AML-193 (cell line): ENCODE measurements around the gene TRIM41.
"Not testable (repeated sequence)": the region's sequence is repeated elsewhere in the genome, so short reads cannot be mapped to it uniquely, and the experiment has no call there.

Experiments
- DNase-seq, 2 experiments: peaks; one replicate each; lab custom pipeline; 2025; lab: John Stamatoyannopoulos, UW

TRIM41 gene

GRCh38 chr5:181255836-181256578 is 32.9 kb downstream of the TRIM41 start:
- DNase-seq = no peak

DNA sequence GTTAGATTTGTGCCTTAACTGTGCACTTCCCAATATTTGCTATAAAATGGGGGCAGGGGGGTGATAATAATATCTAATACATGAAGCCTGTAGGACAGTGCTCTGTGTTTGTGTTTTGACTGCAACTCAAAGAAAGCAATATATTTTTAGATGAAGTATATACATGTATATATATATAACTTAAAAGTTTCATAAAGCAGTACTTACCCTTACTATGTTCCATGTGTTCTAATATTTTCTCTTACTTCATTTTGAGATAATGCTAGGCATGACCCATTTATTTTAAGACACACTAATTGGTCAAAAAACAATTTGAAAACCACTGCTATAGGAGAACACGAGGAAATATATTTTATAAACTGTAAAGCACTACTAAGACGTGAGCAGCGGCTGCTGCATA is 35.5 kb downstream of the TRIM41 start:
- no peak for DNase-seq

DNA sequence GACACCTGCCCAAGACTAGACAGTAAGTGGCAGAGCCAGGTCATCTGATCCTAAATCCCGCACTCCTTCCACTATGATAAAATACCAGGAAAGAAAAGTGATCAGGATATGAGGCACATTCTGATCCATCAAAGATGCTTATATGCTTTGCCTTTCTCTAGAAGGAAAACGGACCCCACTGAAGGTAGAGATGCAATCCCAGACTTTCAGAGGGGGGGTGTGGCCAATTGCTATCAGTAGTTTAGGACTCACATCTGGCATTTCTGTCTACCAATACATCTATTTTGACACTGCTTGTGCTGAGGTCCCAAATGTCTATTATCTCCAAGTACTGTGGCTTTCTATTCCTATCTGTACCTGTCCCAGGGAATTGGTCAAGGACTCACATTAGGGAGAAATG is 36.2 kb downstream of the TRIM41 start:
- no peak for DNase-seq

DNA sequence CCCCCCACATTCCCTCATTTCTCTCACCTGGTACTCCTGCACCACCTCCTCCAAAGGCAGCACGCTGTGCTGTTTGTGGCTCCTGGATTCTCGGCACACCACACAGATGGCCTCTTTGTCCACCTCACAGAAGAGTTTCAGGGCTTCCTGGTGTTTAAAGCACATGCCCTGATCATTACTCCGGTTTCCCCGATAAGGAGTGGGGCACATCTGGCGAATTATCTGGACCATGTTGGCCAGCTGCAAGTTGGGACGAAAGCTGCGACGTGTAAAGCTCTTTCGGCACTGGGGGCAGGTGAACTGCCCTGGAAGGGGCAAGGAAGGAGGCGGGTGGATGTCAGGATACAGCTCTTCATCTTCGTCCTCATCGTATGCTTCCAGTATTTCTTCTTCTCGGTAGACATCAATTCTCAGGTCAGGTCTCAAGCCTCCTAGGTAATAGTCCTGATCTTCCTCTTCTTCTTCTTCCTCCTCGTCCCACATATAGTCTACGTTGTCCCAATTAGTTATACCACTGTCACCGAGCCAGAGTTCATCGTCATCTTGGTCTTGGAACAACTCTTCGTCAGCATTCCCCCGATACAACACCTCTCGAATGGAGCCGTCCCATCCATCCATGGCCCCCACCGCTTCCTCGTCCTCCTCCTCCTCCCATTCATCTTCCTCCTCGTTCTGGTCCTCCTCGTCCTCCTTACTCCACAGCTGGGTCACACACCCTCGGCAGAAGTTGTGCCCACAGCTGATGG is 37.1 kb downstream of the TRIM41 start:
- DNase-seq = no peak

- no peak for DNase-seq
These were observed 37.7 kb downstream of the TRIM41 start, which contains the start of gene TRIM52 for GRCh38 chr5:181260720-181261319. Gene TRIM52, minus strand, starts transcription at chr5:181261143. Its CDS starts 330 bp downstream, at chr5:181260813.

DNA sequence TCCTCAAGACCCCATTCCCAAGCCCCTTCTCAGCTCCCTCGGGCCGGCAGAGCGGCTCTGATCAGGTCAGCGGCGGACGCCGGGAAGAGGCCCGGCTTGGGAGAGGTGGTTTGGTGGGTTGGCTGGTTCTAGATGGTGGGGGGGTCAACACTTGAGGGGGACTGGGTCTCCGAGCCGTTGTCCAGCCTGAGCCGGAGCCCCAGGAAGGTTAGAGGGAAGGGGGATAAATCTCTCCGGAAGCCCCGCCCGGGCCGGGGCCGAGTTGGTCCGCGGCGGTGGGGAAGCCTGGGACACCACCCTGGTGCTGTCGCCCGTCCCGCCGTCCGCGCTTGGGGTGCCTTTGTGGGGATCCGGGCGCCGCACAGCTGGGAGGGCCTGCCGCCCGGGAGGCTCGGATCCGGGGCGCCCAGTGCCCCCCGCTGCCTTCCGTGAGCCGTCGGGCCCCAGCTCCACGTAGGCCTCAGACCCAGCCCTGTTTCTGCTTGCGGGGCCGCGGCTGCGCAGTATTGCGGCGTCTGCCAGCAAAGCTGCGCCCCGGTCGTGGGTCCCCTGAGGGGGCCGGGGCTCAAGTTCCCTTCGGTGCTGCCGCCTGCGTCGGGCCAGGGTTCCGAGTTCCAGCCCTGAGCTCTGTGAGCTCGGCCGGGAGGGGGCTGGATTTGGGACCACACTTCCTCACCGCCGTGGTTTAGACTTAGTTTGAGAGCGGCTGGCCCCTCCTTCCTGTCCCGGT is 38.4 kb downstream of the TRIM41 start:
- no peak for DNase-seq

DNA sequence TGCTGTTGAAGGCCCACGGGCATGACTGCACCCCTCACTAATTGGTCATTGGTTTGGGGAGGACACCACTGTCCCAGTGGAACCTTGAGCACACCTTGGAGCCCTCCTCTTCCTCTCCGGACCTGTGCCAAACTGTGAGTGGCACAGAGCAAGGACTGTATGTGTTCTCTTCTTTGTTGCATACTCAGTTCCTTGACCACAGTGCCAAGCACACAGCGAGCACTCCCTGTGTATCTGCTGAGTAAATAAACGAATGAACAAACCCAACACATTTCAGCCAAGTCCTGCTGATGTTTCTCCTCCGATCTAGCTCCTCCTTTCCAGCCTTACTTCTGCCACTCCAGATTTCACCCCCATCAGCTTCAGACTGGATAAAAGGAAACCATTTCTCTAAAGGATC is 40.6 kb downstream of the TRIM41 start:
- no peak for DNase-seq

DNA sequence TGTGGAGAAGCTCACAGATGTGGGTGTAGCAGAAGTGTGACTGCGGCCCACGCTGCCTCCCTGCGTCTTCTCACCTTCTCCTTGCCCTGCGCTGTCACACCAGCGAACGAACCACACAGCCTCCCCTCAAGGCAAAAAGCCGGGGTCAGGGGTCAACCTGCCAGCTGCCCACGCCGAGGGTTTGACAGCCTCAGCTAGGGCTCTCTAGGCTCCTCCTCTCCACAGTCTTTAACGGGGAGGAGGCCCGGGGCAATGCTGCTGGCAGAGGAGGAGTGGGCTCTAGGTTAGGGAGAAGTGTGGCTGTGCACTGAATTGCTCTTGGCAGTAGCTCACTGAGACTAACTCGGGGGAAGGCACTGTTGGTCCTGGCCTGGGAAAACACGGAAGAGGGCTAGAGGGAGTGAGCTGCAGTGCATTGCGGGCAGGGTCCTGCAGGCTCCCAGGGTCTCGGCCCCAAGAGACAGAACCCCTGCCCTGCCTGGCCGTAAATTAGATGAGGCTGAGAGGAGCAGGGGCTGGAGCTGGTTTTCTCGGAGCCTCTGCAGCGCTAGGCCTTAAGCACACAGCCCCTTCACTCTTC is 42.1 kb downstream of the TRIM41 start:
- DNase-seq = no peak

- not testable (repeated sequence) for DNase-seq
These were observed 44.3 kb downstream of the TRIM41 start for GRCh38 chr5:181267291-181267904.

DNA sequence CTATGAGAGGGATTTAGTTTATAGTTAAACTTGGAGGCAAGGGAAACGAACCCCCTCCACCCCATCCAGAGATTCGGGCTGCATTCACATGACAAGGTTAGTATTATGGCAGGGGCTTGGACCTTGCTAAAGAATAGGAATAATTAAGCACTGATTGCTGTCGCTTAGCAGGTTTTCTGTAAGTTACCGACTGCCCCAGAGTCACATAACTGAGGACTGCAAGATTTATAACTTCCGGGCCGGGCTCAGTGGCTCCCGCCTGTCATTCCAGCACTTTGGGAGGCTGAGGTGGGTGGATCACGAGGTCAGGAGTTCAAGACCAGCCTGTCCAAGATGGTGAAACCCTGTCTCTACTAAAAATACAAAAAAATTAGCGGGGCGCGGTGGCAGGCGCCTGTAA is 44.8 kb downstream of the TRIM41 start:
- DNase-seq = not testable (repeated sequence)

- DNase-seq = no peak
These were observed 48.0 kb downstream of the TRIM41 start for GRCh38 chr5:181271081-181271480.

DNA sequence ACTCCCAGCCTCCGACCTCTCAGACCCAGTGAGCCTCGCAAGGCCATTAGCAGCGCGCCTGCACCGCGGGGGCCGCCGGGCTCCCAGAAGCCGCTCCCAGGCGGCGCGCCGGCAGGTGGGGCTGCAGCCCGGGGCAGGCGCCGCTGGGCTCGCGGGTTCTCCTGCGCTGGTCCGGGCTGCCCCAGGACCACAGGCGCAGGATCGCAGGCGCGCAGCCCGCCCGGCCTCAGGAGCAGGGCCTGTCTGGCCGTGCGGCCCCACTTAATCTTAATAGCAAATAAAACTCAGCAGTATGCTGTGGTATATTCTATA is 50.3 kb downstream of the TRIM41 start:
- not testable (repeated sequence) for DNase-seq

DNA sequence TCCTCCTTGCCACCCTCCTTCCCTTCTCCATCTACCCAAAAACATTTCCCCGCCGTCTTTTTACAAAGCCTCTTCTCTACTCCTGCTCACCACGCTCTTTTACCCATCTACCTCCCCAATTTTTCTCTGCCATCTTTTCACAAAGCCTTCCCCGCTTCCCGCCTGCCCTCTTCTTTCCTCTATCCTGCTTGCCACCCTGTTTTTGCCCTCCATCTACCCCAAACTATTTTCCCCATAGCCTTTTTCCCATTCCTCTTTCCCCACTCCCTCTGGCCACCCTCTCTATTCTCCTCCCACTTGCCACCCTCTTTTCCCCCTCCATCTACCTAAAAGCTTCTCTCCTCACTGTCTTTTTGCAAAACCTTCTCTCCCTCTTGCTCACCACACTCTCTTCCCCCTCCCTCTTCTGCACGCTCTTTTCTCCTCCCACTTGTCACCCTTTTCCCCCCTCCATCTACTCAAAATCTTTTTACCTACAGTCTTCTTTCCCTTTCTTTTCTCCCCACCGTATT is 57.2 kb downstream of the TRIM41 start:
- no peak for DNase-seq

DNA sequence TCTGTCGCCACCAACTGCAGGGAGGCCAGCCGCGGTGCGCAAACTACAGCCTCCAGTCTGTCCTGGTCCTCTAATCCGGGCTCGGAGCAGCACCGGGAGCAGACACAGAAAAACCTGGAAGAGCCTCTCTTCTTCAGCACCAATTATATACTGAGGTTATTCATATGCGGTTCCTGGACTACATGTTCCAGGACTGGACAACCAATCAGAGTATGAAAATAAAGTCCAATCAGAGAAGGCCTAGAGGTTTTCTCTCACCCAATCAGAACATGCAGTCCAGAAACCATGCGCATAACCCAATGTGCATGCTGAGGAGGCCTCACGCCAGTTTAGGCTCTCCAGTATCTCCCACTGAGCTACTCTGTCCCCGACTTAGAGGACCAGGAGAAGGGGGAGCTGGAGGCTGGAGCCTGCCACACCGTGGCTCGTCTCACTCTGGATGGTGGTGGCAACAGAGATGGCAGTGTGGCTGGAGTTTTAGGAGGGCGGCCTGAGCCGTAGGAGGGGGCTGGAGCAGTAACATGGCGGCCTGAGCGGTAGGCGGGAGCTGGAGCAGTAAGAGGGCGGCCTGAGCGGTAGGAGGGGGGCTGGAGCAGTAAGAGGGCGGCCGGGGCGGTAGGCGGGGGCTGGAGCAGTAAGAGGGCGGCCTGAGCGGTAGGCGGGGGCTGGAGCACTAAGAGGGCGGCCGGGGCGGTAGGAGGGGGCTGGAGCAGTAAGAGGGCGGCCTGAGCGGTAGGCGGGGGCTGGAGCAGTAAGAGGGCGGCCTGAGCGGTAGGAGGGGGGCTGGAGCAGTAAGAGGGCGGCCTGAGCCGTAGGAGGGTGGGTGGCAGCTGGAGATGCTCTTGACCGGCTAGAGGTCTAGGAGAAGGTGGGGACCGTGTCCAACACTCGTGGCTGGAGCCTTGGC is 58.2 kb downstream of the TRIM41 start:
- no peak for DNase-seq

GRCh38 chr5:181281984-181282316 is 58.9 kb downstream of the TRIM41 start:
- no peak for DNase-seq

DNA sequence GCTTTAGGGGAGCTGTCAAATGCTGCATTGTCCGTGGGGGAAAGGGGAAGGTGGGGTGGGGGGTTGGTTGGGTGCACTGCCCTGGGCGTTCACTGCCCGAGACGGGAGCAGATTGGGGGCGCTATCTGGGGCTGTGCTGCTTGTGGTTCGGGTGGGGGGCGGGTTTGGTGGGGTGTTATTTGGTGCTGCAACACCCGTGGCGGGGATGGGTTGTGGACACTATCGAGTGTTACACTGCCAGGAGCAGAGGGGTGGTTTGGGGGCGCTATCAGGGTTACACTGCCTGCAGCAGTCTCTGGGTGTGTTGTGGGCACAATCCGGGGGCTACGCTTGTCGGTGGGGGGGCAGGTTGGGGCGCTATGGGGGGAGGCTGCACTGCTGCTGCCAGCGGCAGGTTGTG is 59.3 kb downstream of the TRIM41 start:
- DNase-seq = not testable (repeated sequence)

DNA sequence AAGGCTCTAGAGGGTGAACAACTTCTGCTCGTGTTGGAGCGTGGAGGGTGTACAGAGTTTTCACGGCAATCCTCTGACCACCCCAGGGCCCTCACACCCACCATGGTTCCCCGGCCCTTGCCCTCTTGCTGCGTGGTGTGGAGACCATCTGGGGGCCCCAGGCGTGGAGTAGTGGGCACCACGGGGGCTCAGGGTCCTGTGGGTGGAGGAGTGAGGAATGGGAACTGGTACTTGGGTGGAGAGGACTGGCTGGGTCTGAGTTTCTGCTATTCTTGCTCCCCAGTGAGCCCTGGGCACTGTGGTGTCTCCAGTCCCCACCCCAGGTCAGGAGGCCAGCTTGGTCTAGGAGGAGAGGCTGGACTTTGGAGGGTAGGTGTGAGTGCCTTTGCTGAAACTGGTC is 59.8 kb downstream of the TRIM41 start:
- no peak for DNase-seq

- DNase-seq = no peak
These were observed 60.3 kb downstream of the TRIM41 start for GRCh38 chr5:181283347-181283746.

DNA sequence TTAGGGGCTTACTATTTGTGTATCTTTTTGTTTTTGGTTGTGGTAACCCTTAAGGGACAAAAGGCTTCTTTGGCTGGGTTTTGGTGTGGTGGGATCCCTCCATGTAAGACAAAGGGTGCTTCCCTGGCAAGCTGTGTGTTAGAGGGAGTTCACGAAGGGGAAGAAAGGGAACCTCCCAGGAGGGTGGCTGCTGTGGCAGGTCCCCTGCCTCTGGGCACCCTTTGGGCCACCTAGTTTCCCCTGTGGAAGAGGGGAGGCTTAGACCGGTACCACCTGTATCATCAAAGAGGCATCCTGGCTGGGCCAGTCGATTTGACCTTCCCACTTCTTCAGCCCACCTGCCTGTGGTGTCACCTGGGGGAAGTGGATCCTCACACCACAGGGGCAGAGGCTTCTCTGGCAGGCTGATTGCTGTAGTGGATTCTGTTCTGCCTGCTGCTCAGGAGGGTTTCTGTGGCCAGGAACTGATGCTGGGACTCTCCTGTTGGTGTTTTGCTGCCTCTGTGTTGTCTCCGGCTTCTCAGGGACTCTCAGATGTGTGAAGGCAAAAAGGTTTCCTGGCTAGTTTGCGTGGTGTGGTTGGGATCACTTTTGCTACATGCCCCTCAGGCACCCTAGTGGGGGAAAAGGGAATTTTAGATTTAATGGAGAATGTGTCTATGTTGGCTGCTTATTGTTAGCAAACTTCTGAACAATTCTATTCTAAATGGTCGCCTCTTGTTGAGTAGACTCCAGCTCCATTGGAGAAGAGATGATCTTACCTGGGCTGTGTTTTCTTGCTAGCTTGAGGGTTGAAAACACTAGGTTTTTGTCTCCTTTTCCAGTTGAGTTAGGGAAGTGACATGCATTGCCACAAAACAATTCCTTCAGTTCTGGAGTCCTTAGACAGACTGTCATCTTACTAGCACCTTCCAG is 61.0 kb downstream of the TRIM41 start:
- DNase-seq = not testable (repeated sequence)
